HG02623 (cell line): ENCODE measurements around the gene GPANK1.
"Not testable (repeated sequence)": the region's sequence is repeated elsewhere in the genome, so short reads cannot be mapped to it uniquely, and the experiment has no call there.

ENCODE experiments used
- ATAC-seq: cut with Tn5 transposase; IDR thresholded peaks from one replicate; pipeline ENCODE4 v1.9.1; 2021; ENCODE audit warnings: moderate library complexity; ENCODE audit not compliant: unreplicated experiment

Gene GPANK1

DNA sequence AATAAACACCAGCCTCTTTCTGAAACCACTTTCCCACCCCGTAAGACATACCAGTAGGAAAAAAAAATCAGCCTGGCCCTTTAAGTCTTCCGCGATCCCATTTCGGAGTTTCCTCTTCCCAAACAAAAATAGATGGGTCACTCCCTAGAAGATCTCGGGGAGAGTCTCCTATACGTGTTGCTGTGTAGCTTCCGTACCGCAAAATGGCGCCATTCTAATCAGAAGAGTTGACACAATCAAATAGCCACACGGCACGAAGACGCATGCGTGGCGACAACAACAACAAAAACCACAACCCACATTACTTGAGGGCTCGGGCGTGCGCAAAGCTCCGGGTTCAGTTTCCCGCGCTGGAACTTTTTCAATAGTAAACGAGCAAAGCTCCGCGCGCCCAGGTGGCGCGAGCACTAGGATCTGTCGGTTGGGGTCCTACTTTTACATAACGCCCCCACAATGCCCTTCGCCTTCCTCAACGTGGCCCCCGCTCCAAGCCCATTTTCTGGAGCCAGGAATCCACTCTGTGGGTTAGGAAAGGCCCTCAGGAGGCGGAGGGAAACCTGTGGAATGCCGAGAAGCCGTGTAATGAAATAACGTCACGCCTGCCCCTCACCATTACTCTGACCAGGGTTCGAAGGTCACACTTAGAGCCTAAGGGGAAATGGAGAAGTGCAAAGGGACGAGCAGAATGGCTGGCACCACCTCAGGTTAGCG is at the start of gene GPANK1:
TSS of gene GPANK1 (minus strand) at position 208 of the 711 bp plus-strand sequence. CDS start 519 bp downstream, outside the sequence.
- no peak for ATAC-seq

DNA sequence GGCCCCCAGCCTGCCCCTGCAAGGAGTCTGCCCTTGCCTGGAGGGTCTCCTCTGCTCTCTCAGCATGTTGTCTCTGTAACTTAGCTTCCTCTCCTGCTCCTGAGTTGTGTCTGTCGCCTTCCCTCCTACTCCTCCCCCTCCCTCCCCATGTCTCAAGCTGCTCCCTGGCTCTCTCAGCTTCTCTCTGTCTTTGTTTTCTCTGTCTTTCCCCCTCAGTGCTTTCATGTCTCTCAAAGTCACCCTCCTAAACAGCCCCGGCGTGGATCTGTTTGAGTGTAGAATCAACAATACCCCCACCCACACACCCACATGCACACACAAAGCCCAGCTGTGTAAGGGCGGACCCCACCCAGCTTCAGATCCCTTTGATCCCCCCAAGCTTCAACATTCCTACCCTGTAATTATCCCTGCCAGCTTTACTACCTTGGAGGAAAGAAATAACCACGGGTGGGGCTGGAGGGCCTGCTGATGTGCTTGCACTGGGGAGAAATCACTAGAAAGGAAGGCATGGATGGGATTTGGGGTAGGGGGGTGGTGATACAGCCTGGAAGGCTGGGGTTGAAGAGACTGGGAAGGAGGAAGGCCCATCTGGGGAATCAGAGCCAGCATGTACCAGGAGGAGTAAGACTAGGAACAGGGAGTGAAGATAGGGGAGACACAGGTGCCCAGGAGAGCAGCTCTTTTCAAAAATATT is 49.3 kb upstream of the GPANK1 start:
- ATAC-seq, result no peak

DNA sequence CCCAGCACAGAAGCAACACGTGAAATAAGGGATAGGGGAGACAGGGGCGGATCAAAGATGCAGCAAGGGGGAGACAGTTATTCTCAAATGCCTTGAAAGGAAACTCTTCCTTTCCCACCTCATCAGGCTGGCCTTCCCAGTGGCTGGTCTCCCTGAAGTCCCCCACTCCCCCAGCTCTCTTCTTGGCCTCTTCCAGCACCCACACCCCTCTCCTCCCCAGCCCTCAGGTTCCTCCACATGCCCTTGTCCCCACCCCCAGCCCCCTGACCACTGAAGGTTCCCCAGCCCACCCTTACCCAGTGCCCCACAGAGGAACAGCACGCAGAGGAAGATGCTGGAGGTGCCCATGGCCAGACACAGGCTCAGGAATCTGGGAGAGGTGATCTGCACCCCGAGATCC is 48.7 kb upstream of the GPANK1 start:
- no peak for ATAC-seq

DNA sequence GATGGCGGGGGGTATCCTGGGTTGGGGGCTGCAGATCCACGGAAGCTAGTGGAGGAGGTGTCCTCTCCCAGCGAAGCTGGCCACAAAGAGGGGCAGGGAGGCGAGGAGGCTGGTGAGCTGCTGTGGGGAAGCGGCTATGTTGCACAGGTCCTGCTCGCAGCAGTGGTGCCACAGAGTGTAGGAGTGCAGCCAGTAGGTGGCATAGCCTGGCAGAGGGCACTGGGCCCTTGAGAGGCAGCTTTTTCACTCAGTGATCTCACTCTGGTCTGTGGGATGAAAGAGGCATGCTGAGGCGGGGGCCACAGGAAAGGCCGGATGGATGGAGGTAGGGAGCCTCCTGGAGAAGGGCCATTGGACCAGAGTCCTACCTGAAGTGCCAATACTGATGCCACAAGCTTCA is 47.5 kb upstream of the GPANK1 start:
- no peak for ATAC-seq

DNA sequence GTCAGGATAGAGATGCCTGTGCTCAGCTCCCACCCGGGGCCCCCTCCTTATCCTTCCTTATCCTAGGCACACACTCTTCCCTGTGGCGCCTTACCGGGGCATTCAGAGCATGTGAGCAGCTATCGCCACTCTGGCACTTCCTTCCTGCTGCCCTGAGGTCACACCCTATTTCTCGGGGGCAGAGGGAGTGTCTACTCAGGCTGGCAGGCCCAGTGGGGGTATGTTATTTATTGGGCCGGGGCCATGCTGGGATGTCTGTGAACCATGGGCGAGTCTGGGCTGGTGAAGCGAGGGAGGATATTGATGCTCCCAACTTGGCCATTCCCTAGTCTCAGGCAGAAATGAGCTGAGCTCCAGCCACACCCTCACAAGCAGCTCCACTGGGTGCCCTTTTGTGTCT is 46.4 kb upstream of the GPANK1 start:
- no peak for ATAC-seq

DNA sequence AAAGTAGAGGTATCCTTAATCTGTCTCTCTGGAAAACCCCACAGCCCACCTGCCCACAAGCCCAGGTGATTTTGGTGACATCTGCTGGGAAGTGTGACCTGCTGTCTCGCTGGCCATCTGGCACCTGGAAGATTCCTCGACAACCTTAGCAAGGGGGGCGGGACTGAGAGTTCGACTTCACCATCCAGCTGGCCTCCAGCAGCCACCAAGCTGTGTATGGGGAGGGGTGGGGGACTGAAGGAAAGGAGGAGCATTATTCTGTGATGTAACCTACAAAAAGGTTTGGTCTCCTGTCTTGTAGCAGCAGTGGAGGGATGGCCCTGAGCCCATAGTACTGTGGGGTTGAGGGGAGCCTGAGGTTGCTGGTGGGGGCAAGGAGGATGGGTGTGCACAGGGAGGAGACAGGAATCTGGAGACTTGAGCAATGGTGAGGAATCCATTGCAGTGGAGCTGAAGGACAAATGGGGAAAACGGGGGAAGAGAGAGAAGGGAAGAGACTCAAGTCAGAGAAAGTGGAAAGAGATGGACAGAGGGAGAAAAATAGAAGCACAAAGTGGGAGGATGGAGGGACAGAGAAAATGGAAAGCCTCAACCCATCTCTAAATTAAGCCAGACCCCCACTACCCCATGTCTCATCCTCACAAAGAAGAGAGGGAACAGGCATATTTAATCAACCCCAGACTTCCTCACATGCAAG is 45.9 kb upstream of the GPANK1 start:
- ATAC-seq, result no peak

DNA sequence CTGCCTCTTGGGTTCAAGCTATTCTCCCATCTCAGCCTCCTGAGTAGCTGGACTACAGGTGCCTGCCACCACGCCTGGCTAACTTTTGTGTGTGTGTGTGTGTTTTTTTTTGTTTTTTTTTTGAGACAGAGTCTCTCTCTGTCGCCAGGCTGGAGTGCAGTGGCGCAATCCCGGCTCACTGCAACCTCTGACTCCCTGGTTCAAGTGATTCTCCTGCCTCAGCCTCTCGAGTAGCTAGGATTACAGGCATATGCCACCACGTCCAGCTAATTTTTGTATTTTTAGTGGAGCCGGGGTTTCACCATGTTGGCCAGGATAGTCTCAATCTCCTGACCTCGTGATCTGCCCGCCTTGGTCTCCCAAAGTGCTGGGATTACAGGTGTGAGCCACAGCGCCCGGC is 44.4 kb upstream of the GPANK1 start:
- ATAC-seq, result not testable (repeated sequence)

DNA sequence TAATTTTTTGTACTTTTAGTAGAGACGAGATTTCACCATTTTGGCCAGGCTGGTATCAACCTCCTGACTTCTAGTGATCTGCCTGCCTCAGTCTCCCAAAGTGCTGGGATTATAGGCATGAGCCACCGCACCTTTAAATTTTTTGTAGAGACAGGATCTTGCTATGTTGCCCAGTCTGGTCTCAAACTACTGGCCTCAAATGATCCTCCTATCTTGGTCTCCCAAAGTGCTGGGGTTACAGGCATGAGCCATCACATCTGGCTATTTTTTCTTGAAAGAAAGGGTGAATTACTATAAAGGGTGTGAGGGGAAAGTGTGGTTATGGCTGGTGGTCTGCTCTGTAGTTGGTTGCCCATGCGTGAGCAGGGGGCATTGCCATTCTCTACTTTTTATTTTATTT is 43.4 kb upstream of the GPANK1 start:
- no peak for ATAC-seq

DNA sequence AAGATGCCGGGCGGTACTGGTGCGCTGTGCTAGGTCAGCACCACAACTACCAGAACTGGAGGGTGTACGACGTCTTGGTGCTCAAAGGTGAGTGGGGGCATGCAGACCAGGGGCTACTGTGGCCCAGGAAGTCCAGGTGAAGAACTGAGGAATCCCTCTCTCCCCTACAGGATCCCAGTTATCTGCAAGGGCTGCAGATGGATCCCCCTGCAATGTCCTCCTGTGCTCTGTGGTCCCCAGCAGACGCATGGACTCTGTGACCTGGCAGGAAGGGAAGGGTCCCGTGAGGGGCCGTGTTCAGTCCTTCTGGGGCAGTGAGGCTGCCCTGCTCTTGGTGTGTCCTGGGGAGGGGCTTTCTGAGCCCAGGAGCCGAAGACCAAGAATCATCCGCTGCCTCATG is 42.9 kb upstream of the GPANK1 start:
- no peak for ATAC-seq

DNA sequence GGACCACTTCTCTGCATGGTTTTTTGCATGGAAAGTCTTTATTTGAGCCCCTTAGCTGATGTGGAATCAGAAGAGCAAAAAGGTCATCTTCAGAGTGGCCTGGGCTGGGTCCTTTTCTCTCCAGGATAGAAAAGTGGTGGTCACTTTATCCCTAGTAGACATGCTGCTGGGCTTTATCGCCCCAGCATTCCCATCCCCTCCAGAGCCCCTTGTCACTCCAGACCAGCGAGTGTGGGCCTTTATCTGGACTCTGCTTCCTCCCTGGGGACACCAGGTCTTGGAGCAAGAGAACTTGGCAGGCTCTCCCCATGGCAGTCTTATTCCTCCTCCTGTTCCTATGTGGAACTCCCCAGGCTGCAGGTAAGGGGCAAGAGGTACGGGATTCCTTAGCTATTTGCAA is 41.8 kb upstream of the GPANK1 start, which contains the start of gene LY6G6F:
TSS of gene LY6G6F (plus strand) at position 268 of the 400 bp plus-strand sequence. CDS start at position 309, 41 bp downstream.
- no peak for ATAC-seq

DNA sequence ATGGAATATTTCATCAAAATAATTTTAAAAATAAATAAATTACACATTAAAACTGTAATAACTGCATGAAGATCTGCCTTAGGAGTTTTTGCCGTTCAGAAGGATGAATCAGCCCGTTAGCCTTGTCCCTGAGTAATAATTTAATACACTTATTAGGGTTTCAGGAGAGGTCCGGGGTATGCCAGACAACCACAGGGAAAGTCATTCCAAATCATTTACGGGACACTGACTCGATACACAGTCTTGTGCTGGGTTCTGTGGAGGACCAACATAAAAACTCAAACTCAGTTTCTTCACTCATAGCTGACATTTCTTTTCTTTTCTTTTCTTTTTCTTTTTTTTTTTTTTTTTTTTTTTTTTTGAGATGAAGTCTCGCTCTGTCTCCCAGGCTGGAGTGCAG is 41.1 kb upstream of the GPANK1 start:
- no peak for ATAC-seq

DNA sequence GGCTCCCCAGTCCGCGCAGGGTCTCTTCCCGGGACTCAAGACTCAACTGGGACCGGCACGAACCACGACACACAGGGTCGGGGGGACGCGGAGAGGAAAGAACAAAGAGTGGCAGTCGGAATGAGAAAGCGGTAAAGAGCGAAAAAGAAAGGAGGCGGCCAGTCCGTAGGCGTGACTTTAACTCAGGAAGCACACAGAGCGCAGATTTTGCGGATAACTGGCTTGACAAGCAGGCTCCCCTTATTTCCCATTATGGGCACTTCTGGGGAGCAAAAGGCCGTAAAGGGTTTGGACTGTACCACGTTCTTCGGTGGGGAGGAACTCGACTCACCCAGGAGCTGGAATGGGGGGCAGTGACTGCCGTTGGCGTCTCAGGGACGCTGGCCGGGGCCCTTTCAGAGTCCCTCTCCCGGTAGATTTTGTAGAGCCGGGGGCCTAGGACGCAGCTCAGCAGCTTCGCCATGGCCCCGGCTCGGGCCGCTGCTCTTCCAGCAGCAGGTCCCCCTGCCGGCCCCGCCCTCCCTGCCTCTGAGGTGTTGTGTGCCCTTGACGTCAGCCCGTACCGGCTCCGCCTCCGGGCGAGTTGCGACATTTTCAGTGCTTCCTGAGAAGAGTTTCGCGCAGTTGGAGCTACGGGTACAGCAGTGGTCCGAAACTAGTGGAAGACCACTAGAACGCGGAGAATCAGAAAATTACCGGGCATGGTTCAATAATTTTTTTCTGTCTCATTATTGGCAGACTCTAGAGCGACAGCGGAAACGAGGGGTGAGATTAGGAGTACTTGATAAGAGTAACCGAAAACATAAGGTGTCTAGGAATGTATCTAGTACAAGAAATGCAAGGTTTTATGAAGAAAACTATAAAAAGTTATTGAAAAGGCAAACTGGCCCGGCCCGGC is 38.3 kb upstream of the GPANK1 start, which contains the start of gene ABHD16A:
TSS of gene ABHD16A (minus strand) at position 506 of the 898 bp plus-strand sequence. CDS start at position 463, 43 bp downstream.
- ATAC-seq, result peak; percentile 80

DNA sequence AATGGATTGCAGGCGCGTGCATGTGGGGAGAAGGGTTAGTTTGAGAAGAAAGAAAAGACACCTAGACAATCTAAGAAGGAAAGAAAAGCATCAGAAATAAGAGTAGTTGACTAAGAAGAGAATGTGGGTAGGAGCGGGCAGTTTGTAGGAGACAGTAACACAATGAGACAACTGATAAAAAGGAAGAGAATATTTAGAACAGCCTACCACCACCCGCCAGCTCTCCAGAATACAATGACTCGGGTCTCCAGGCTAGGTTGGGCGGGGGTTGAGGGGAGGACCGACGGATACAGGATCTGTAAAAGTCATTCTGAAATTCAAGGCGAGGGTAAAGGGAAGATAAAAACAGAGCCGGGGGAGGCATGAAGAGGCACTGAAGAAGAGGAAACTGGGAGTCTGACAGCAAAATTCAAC is 37.6 kb upstream of the GPANK1 start:
- no peak for ATAC-seq

DNA sequence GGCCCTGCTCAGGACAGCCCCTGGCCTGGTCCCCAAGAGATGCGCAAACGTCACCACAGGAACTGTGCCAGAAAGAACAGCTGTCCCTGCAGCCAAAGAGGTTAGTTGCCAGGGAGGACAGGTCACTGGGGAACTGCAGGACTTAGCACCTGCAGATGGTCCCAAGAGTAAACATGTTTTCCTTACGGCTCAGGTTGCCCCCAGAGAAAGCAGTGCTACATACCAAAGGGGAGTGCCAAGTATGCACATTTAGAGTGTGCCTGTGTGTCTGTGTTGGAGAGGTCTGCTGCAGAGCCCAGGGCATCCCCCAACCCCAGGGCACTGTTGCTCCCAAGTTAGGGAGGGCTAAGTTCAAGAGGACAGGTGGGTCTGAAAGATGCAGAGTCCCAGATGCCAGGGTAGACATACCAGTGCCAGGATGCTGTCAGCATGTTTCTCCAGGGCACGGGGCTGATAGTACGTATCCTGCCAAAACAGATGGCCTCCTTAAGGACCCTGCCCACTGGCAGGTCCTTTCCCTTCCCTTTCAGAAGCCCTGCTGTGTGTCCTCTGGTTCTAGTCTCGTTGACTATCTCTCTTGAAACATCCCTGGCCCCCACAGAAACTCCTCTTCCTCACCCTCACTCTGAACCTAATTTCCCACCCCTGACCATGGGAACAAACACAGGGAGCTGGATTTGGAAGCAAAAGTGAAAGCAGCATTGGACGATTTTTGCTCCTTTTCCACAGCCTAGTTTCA is 37.0 kb upstream of the GPANK1 start:
- no peak for ATAC-seq

DNA sequence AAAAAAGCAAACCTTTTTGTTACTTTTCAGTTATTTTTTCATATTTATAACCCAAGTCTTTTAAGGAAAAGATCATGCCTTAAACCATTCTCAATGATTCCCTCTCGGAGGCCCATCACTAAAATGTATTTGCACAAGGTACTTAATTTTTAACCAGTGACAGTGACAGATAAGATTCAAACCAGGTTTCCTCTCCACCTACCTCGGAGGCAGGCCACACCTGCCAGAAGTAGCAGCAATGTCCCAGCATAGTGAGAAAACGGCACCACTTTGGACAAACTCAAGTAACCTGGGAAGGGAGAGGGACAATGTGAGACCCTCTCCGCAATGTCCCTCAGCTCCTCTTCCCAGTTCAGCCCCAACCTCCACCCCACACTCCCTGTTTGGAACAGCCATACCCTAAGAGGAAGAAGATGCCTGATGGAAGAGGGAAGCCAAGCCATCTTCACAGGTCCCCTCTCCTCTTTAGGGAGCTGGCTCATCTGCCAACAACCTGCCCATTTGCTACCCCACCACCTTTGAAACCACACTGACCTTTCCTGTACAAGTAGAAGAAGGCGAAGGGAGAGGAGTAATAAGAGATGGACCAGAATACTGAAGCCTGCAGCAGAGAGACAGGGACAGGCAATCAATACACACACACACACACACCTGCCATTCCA is 36.1 kb upstream of the GPANK1 start:
- no peak for ATAC-seq

DNA sequence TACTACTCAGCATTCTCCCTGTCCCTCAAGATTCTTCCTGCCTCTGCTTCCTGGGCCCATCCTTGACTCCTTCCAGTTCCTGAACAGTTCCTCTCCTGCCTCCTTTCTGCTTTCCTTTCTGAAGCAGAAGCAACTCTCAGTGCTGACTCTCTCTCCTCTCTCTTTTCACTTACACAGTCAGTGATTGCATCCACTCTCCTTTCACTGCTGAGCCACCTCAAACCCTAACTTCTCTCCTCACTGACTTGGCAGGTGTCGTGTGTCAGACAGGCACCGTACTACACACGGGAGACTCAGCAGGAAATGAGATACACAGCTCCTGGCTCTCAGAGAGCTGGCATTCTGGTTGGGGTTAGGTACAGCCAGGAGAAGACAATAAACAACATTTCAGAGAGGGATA is 32.8 kb upstream of the GPANK1 start:
- no peak for ATAC-seq

DNA sequence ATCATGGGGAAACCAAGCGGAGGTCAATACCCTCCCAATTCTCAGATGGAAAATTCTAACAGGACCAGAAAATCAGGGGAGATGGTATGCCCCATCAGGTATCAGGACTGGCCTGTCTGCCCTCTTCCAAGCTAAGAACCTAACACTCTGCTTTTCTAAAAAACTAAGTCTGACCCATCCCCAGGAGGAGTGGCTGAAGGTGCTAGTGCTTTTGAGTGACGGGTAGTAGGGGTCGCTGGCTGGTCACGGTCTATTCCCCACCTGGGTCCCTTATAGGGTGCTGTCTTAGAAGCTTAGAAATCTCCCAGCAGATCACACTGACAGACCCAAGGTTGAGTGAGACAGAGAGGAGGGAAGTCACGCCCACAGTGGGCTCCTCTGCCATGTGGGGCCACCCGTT is 28.7 kb upstream of the GPANK1 start:
- ATAC-seq, result no peak

DNA sequence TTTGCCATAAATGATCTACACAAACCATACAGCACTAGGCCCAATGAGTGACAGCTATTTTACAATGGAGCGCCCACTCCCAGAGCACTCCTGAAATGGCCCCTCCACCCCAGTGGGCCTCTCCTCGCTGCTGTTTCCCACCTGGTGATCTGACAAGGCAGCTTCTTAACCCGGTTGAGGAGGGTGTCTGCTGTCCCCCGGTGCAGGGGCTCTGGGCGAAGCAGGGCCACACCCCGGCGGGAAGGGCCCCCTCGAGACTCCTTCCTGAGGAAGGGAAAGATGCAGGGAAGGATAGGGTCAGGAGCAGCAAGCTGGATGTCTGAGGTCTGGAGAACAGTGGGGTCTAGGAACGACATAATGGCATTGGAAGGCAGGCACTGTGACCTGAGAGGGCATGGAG is 28.1 kb upstream of the GPANK1 start:
- ATAC-seq, result no peak

DNA sequence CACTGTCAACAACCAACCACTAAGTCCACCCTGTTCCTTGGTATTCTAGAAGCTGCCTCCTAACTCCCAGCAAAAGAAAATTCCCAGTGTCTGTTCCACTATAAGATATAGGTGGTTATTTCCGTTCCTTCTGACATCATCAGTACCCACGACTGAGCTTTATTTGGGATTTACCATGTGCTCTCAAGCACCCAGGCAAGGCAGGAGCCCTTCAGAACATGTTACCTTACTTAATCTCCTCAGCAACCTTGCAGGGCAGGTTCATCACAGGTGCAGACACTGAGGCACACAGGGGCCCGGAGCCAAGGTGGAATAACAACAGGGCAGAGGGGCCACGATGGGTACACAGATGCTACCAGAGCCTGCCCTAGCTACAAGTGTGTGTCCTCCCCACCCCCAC is 27.6 kb upstream of the GPANK1 start:
- ATAC-seq, result no peak
